Right lobe of liver (tissue), 4 donors: ENCODE measurements around the gene SLC25A52.

Source experiments
- CTCF ChIP-seq, 4 donors: fragments of 200-600 bp in 3 of 4; fragments of 450-650 bp in 1 of 4; IDR thresholded peaks; one replicate each; pipeline versions ENCODE4 v1.5.1 to v1.8.0; 2016 to 2022; ENCODE audit warnings: antibody characterized with exemption in 4 of 4, mild to moderate bottlenecking in 2 of 4
- POLR2A ChIP-seq: fragments of 450-650 bp; IDR thresholded peaks from one replicate; pipeline ENCODE4 v1.6.1; 2017; ENCODE audit warnings: antibody characterized with exemption, mild to moderate bottlenecking
- donor health status: DM: no; HTN: no; CAD: no.
- donor health status: DM: no; HTN: no; CAD: no.
- donor health status: DM: no; HTN: yes; CAD: no.

DNA sequence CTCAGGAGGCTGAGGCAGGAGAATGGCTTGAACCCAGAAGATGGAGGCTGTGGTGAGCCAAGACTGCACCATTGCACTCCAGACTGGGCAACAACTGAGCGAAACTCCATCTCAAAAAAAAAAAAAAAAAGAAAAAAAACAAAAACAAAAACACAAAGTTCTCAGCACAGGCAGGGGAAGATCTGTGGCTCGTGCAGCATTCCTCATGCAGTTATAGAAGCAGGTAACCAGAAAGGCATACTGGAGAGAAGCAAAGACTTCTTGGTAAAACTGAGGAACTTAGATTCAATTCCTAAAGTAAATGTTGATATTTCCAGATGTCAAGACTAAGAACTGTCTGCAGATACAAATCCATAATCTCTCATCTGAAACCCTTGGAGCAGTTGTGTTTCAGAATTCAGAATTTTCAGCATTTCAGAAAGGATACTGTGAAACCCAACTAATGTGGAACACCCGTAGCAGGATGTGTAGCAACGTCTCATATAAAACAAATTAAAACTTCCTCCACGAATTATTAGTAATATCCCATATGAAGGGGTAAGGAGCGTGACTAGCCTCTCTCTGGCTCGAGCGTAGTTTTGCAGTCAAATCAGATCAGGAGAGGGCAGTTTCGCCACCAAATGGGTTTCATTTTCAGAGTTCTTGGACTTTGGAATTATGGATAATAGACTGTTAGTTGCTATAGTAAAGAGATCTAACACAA lies 13.2 kb upstream of the SLC25A52 start:
- TF ChIP-seq CTCF (IDR thresholded peaks at IDR 0.05) (no peak), POLR2A (peak; percentile 14)
